Testis (tissue), 2 donors: Measurements from ENCODE around the gene VWDE.

Experiments
- POLR2A ChIP-seq: fragments of 450-650 bp; IDR thresholded peaks from one replicate; pipeline ENCODE4 v1.6.1; 2017; ENCODE audit warnings: antibody characterized with exemption, mild to moderate bottlenecking, moderate library complexity
- TF ChIP-seq, protein P1 (sequence below), 3 experiments: fragments of 450-650 bp in 2 of 3; fragments of 200-600 bp in 1 of 3; sonication (generic) in 1 of 3; IDR thresholded peaks; one replicate each; pipeline ENCODE4 v1.5.1; 2016 to 2019; ENCODE audit warnings: antibody characterized with exemption in 3 of 3, mild to moderate bottlenecking in 2 of 3, moderate library complexity in 1 of 3

DNA sequence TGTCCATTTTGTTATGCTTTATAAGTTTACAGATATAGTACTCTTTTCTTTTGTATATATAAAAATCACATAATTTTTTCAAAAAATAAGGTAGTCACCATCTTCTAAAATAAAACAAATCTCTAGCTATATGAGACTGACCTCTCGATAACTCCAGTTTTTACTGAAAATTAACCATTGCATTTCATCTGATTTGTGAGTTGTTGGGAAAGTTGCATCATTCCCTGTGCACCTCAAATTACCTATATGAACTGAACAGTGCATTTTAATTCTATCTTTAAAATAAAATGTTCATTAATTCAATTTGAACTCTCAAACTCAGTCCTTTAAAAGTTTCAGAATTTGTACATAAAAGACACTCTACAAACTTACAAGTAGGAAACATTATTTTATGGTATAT is 86.0 kb downstream of the VWDE start:
- TF ChIP-seq POLR2A, result no peak
- TF ChIP-seq, protein P1, sequence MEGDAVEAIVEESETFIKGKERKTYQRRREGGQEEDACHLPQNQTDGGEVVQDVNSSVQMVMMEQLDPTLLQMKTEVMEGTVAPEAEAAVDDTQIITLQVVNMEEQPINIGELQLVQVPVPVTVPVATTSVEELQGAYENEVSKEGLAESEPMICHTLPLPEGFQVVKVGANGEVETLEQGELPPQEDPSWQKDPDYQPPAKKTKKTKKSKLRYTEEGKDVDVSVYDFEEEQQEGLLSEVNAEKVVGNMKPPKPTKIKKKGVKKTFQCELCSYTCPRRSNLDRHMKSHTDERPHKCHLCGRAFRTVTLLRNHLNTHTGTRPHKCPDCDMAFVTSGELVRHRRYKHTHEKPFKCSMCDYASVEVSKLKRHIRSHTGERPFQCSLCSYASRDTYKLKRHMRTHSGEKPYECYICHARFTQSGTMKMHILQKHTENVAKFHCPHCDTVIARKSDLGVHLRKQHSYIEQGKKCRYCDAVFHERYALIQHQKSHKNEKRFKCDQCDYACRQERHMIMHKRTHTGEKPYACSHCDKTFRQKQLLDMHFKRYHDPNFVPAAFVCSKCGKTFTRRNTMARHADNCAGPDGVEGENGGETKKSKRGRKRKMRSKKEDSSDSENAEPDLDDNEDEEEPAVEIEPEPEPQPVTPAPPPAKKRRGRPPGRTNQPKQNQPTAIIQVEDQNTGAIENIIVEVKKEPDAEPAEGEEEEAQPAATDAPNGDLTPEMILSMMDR (IDR thresholded peaks at IDR 0.05), result no peak
